22Rv1 (cell line): ENCODE results near the gene KPNA6.
"Not testable (repeated sequence)": the region's sequence is repeated elsewhere in the genome, so short reads cannot be mapped to it uniquely, and the experiment has no call there.

ENCODE experiments used
- H3K27ac ChIP-seq: fragments of 450-650 bp; 2 replicates; pipeline ENCODE4 v1.5.1; 2017
- ZFX ChIP-seq: fragments of 450-650 bp; IDR thresholded peaks from 2 replicates; pipeline ENCODE4 v1.6.1; 2017; ENCODE audit warnings: antibody characterized with exemption, borderline replicate concordance
- TF ChIP-seq, protein P1 (sequence below): fragments of 450-650 bp; IDR thresholded peaks from 2 replicates; pipeline ENCODE4 v1.5.1; 2017; ENCODE audit warnings: mild to moderate bottlenecking

Gene KPNA6

DNA sequence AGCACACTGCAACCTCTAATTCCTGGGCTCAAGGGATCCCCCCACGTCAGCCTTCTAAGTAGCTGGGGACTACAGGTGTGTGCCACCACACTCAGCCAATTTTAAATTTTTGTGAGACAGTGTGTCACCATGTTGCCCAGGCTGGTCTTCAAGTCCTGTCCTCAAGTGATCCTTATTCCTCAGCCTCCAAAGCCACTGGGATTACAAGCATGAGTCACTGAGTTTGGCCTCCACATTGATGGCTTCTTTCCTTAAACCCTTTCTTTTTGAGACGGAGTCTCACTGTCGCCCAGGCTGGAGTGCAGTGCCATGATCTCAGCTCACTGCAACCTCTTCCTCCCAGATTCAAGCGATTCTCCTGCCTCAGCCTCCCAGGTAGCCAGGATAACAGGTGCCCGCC lies 7.6 kb downstream of the KPNA6 start:
- no peak for TF ChIP-seq ZFX
- TF ChIP-seq, protein P1, sequence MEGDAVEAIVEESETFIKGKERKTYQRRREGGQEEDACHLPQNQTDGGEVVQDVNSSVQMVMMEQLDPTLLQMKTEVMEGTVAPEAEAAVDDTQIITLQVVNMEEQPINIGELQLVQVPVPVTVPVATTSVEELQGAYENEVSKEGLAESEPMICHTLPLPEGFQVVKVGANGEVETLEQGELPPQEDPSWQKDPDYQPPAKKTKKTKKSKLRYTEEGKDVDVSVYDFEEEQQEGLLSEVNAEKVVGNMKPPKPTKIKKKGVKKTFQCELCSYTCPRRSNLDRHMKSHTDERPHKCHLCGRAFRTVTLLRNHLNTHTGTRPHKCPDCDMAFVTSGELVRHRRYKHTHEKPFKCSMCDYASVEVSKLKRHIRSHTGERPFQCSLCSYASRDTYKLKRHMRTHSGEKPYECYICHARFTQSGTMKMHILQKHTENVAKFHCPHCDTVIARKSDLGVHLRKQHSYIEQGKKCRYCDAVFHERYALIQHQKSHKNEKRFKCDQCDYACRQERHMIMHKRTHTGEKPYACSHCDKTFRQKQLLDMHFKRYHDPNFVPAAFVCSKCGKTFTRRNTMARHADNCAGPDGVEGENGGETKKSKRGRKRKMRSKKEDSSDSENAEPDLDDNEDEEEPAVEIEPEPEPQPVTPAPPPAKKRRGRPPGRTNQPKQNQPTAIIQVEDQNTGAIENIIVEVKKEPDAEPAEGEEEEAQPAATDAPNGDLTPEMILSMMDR: no peak
- H3K27ac ChIP-seq: no peak overlapping the region

DNA sequence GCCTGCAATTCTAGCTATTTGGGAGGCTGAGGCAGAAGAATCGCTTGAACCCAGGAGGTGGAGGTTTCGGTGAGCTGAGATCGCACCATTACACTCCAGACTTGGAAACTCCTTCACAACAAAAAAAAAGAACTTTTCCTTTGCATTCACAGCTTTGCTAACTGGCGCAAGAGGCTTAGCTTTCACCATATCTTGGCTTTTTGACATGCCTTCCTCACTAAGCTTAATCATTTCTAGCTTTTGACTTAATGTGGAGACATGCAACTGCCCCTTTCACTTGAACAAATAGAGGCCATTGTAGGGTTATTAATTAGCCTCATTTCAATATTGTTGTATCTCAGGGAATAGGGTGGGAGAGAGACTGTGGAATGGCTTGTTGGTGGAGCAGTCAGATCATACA lies 8.7 kb downstream of the KPNA6 start:
- H3K27ac ChIP-seq: no peak overlapping the region
- TF ChIP-seq, protein P1: no peak
- TF ChIP-seq ZFX: no peak

DNA sequence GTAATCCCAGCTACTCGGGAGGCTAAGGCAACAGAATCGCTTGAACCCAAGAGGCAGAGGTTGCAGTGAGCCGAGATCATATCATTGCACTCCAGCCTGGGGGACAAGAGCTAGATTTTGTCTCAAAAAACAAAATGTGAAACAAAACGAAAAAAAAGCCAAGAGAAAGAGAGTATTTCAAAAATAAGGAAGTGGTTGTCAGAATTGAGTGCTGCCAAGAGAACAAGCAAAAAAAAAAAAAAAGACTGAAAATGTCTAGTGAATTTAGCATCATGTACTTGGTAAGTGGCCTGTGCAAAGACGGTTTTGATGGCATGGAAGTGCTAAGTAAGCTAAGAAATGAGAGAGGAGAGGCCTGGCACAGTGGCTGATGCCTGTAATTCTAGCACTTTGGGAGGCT lies 14.3 kb downstream of the KPNA6 start:
- TF ChIP-seq, protein P1: no peak
- no peak for TF ChIP-seq ZFX
- no peak overlapping the region for H3K27ac ChIP-seq

DNA sequence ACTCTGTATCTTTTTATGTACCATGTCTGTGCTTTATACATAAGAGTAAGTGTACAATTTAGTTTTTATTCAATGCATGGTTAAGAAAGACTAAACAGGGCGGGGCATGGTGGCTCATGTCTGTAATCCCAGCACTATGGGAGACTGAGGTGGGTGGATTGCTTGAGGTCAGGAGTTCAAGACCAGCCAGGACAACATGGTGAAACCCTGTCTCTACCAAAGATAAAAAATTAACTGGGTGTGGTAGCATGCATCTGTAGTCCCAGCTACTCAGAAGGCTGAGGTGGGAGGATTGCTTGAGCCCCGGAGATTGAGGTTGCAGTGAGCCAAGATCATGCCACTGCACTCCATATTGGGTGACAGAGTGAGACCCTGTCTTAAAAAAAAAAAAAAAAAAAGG lies 15.5 kb downstream of the KPNA6 start:
- H3K27ac ChIP-seq: not testable (repeated sequence)

DNA sequence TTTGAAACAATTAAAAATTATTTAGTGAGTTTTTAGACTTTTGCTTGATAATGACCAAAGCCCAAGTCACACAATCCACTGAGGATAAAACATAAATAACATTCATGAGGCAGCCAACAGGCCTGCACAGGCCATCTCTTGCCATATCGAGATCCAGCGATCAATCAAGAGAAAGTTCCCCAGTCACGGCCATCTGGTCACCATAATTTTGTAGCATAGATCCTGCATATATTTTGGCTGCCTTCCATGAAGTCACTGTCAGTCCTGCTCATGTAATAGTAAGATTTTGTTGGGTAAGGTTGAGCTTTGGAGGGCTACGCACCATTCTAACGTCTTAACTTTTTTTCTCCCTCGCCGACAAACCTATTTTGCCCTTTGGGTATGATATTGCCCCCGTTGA lies 17.5 kb downstream of the KPNA6 start:
- TF ChIP-seq, protein P1: no peak
- TF ChIP-seq ZFX: no peak
- H3K27ac ChIP-seq: no peak overlapping the region

DNA sequence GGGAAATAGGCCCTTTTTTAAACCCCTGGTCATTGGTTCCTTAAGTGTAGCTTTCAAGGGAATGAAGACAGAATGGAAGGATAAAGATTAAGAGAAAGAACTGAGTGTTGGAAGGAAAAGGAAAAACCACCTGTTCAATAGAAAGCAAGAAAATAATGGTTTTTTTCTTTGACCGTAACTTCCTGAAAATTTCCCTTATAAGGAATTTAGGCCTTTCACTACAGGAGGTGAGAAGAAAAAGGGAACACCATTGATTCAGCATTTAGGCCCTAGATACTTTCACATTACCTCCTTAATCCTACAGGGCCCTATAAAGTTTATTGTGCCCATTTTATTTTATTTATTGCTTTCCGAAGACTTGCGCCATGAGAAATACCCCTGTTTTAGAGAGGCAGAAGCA lies 18.9 kb downstream of the KPNA6 start:
- TF ChIP-seq ZFX: no peak
- TF ChIP-seq, protein P1: no peak
- no peak overlapping the region for H3K27ac ChIP-seq

DNA sequence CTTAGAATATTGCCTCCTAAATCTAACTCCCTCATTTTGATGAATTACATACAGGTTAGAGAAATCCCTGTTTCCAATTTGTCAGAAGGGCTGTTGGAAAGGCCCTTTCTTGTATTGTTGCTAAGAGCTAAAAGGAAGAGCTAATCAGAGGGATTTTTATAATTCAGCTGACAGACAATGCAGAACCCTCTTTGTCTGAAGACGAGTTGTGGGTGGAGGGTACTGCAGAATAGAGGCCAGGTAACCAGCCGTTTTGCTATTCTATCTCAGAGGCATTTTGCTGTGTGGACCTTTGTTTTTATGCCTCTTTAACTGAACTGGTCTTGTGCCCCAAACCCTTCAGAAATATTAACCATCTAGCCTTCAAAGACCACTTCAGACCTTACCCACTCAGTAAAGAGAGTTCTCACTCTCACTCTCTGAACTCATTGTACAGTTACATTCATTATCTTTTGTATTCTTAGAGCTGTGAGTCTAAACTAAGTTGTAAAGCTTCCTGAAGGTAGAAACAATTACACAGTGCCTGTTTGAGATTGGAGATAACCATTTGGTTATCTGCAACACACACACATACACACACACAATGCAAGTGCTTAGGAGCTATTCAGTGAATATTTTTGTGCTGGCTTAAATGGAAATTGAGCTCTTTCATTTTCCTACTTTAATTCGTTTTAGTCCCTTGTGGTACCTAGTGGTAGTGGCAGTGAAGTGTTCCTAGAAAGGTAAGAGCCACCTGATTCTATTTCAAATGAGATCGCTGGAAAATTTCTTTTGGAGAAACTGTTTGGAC lies 19.7 kb downstream of the KPNA6 start:
- no peak for TF ChIP-seq ZFX
- TF ChIP-seq, protein P1: no peak
- H3K27ac ChIP-seq: no peak overlapping the region

DNA sequence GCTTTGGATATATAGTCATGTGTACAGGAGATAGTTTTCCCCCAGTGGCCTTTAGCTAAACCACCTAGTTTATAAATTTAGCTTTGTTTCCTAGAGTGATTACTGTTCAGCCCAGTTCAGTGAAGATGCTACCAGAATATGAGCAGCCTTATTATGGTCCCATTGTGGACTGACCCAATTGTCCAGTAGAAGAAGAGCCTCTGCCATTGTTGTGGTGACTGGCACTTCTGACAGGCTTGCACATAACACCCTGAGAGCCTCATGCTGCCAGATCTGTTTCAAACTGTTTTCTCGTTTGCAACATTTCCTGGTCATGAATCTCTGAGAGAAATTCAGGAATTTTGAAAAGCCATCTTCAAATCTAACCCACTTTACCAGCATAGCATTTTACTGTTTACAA lies 20.6 kb downstream of the KPNA6 start:
- TF ChIP-seq, protein P1: no peak
- no peak for TF ChIP-seq ZFX
- H3K27ac ChIP-seq: no peak overlapping the region
